Astrocyte (in vitro differentiated cells and primary cell): ENCODE measurements around the gene SLC38A3.

Experiments used
- CTCF ChIP-seq: IDR thresholded peaks from 2 replicates; pipeline ENCODE4 v1.5.1; 2011; ENCODE audit warnings: low read depth, mild to moderate bottlenecking, inconsistent platforms, low read length, moderate library complexity; ENCODE audit not compliant: insufficient read depth
- EZH2 ChIP-seq: IDR thresholded peaks from 2 replicates; pipeline ENCODE4 v1.6.1; 2012; ENCODE audit warnings: mild to moderate bottlenecking, low read length, inconsistent platforms; ENCODE audit not compliant: insufficient read depth

GRCh38 chr3:50194128-50194902 is 10.8 kb upstream of the SLC38A3 start:
- TF ChIP-seq CTCF (peak; percentile 66), EZH2 (peak; percentile 34)
